CD14-positive monocyte (primary cell): Measurements from ENCODE around the gene CCDC85C. TPM values are rescaled to one million over a fixed set of nuclear protein-coding genes. Genes with fewer than 3 reads are reported as not detected.

Experiments
- DNase-seq, 3 donors: peaks; one replicate each; pipeline ENCODE4 v3.0.0-alpha.2; 2011 to 2022
- H2AFZ ChIP-seq: 2 replicates; pipeline ENCODE4 v1.6.0; 2012; ENCODE audit warnings: mild to moderate bottlenecking, low read depth, low read length, inconsistent platforms; ENCODE audit not compliant: insufficient read depth, poor library complexity, severe bottlenecking
- H3K27ac ChIP-seq, 2 donors: 1 replicate in 1 of 2; 2 replicates in 1 of 2; pipeline ENCODE4 v1.5.1; 2012 to 2013; ENCODE audit warnings: low read length in 2 of 2, control low read depth in 1 of 2, inconsistent platforms in 1 of 2, low read depth in 1 of 2, mild to moderate bottlenecking in 1 of 2
- H3K27me3 ChIP-seq, 2 donors: one replicate each; pipeline versions ENCODE4 v1.6.0 to v1.6.1; 2011 to 2013; ENCODE audit warnings: low read length in 2 of 2; ENCODE audit not compliant: control insufficient read depth in 2 of 2, insufficient read depth in 2 of 2
- H3K36me3 ChIP-seq, 2 donors: replicated peaks in 1 of 2; 1 replicate in 1 of 2; 2 replicates in 1 of 2; pipeline versions ENCODE4 v1.5.1 to v1.6.1; 2012 to 2013; ENCODE audit warnings: low read length in 2 of 2, control low read depth in 1 of 2, inconsistent platforms in 1 of 2, mild to moderate bottlenecking in 1 of 2; ENCODE audit not compliant: insufficient read depth in 2 of 2, control insufficient read depth in 1 of 2
- H3K4me1 ChIP-seq, 2 donors: 1 replicate in 1 of 2; 2 replicates in 1 of 2; pipeline versions ENCODE4 v1.5.1 to v1.6.1; 2012 to 2013; ENCODE audit warnings: low read length in 2 of 2, control low read depth in 1 of 2, inconsistent platforms in 1 of 2, mild to moderate bottlenecking in 1 of 2, moderate library complexity in 1 of 2; ENCODE audit not compliant: insufficient read depth in 2 of 2, control insufficient read depth in 1 of 2
- H3K4me2 ChIP-seq: replicated peaks from 2 replicates; pipeline ENCODE3; 2012; ENCODE audit warnings: low read length, moderate library complexity, mild to moderate bottlenecking; ENCODE audit not compliant: poor library complexity, severe bottlenecking; ENCODE audit errors: extremely low read depth
- H3K4me3 ChIP-seq, 3 experiments: fragments of 200-600 bp in 1 of 3; sonication (generic) in 1 of 3; replicated peaks in 1 of 3; 1 replicate in 2 of 3; 2 replicates in 1 of 3; pipeline ENCODE4 v1.5.1; 2011 to 2013; ENCODE audit warnings: low read length in 3 of 3, mild to moderate bottlenecking in 3 of 3, control low read depth in 2 of 3, low read depth in 2 of 3, inconsistent platforms in 1 of 3, moderate library complexity in 1 of 3
- H3K79me2 ChIP-seq: 2 replicates; pipeline ENCODE4 v1.6.0; 2012; ENCODE audit warnings: mild to moderate bottlenecking, control low read depth, inconsistent platforms, low read length, moderate library complexity; ENCODE audit not compliant: insufficient read depth
- H3K9ac ChIP-seq: 2 replicates; pipeline ENCODE4 v1.6.0; 2017; ENCODE audit warnings: low read length, mild to moderate bottlenecking; ENCODE audit not compliant: insufficient read depth, poor library complexity, severe bottlenecking
- H3K9me3 ChIP-seq, 2 donors: replicated peaks in 1 of 2; 1 replicate in 1 of 2; 2 replicates in 1 of 2; pipeline versions ENCODE4 v1.5.1 to v1.6.1; 2012 to 2013; ENCODE audit warnings: low read length in 2 of 2, control low read depth in 1 of 2; ENCODE audit not compliant: control insufficient read depth in 1 of 2, insufficient read depth in 1 of 2
- H4K20me1 ChIP-seq: 2 replicates; pipeline ENCODE4 v1.6.0; 2012; ENCODE audit warnings: mild to moderate bottlenecking, low read length, control low read depth, moderate library complexity; ENCODE audit not compliant: insufficient read depth
- H3K27ac Mint-ChIP-seq, 7 donors: one replicate each; pipeline ENCODE4 v1.8.0; 2020; ENCODE audit warnings: mild to moderate bottlenecking in 7 of 7, mixed read lengths in 7 of 7, moderate library complexity in 6 of 7, inconsistent platforms in 2 of 7
- H3K27me3 Mint-ChIP-seq, 3 donors: one replicate each; pipeline ENCODE4 v1.8.0; 2021 to 2022; ENCODE audit warnings: low read depth in 3 of 3, mild to moderate bottlenecking in 3 of 3, mixed read lengths in 3 of 3, moderate library complexity in 3 of 3, inconsistent platforms in 1 of 3
- H3K36me3 Mint-ChIP-seq, 2 donors: one replicate each; pipeline ENCODE4 v1.8.0; 2020; ENCODE audit warnings: mixed read lengths in 2 of 2, inconsistent platforms in 1 of 2, mild to moderate bottlenecking in 1 of 2
- H3K4me1 Mint-ChIP-seq: one replicate; pipeline ENCODE4 v1.8.0; 2020; ENCODE audit warnings: mild to moderate bottlenecking, mixed read lengths
- H3K4me3 Mint-ChIP-seq, 2 donors: one replicate each; pipeline ENCODE4 v1.8.0; 2020; ENCODE audit warnings: mild to moderate bottlenecking in 2 of 2, mixed read lengths in 2 of 2, moderate library complexity in 1 of 2
- H3K9me3 Mint-ChIP-seq, 7 donors: one replicate each; pipeline ENCODE4 v1.8.0; 2020 to 2022; ENCODE audit warnings: mixed read lengths in 7 of 7, mild to moderate bottlenecking in 6 of 7, moderate library complexity in 6 of 7, inconsistent platforms in 2 of 7
- CTCF ChIP-seq: fragments of 200-600 bp; IDR thresholded peaks from one replicate; pipeline ENCODE4 v1.8.0; 2022; ENCODE audit warnings: antibody characterized with exemption, mild to moderate bottlenecking
- WGBS: methylation state at CpG from one replicate; pipeline ENCODE4 v1.1.5; 2013; ENCODE audit warnings: missing lambda C conversion rate; ENCODE audit not compliant: insufficient coverage; 5-methylcytosine and 5-hydroxymethylcytosine counted together
- intact Hi-C, 2 donors: fragments of 100-400 bp; cut with micrococcal nuclease; formaldehyde crosslinking; loops; one replicate each; pipeline versions ENCODE4 v1.15.0 to v1.15.1; 2023
- polyA plus RNA-seq, 3 donors: library from polyadenylated mRNA; depleted of rRNA in 1 of 3; unstranded in 2 of 3; stranded (reverse) in 1 of 3; fragments of 300-500 nt in 2 of 3; fragments of >200 nt in 1 of 3; fragmentation: Illumina TruSeq in 2 of 3; gene quantifications; 1 replicate in 2 of 3; 2 replicates in 1 of 3; pipeline ENCODE4 v1.2.3, GENCODE V29; 2012 to 2021

Gene CCDC85C
- polyA plus RNA-seq, 3 donors: under 0.01 to 0.03 TPM; not detected in 1

DNA sequence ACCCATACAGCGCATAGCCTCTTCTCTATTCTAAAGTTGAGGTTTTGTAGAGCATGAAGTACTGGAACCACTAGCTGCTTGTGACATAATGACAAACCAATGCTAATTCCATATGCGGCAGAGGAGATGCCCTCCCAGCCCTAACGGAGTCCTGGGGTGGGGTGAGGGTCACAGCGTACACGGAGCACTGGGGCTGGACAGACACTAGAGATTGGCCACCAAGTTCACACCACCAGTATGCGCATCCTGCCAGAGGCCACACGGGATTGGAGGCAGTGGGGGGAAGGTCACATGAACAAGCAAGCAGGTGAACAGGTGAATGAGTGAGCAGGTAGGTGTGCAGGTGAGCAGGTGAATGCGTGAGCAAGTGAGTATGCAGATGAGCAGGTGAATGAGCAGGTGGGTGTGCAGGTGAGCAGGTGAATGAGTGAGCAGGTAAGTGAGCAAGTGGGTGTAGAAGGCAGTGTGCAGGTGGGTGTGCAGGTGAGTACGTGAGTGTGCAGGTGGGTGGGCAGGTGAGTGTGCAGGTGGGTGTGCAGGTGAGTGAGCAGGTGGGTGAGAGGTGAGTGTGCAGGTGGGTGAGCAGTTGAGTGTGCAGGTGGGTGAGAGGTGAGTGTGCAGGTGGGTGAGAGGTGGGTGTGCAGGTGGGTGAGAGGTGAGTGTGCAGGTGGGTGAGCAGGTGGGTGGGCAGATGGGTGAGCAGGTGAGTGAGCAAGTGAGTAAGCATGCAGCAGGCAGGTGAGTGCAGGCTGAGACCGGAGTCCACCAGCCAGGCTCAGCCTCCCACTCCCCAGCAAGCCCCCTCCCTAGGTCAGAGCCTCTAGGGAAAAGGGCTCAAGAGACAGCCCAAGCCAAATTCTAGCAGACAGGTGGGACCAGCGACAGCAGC is 52.7 kb downstream of the CCDC85C start:
- no peak overlapping the region for H3K9ac ChIP-seq
- no peaks in the 10 kb centered on the region for H3K79me2 ChIP-seq
- H3K4me3 ChIP-seq: no peak overlapping the region
- no peaks in the 10 kb centered on the region for H3K27me3 ChIP-seq
- H4K20me1 ChIP-seq: no peaks in the 10 kb centered on the region
- no peak overlapping the region for H2AFZ ChIP-seq
- 98% methylated on average over 9 of the region's 11 CpGs for WGBS
- no peak overlapping the region for H3K4me2 ChIP-seq
- H3K9me3 ChIP-seq: no peaks in the 10 kb centered on the region
- no peaks in the 10 kb centered on the region for H3K4me1 ChIP-seq
- Mint-ChIP-seq H3K9me3 (peaks cover 0 to 2% (median 0%) of the 10 kb centered on the region in 7 donors), H3K27me3 (peaks cover 2 to 3% (median 3%) of the 10 kb centered on the region in 3 donors), H3K4me3 (no peak overlapping the region), H3K27ac (peak overlapping the region in 1 of 7 donors; percentile 23), H3K4me1 (no peaks in the 10 kb centered on the region), H3K36me3 (no peaks in the 10 kb centered on the region)
- DNase-seq: no peak
- no peak overlapping the region for H3K27ac ChIP-seq
- no peaks in the 10 kb centered on the region for H3K36me3 ChIP-seq
- no peak for TF ChIP-seq CTCF
- intact Hi-C loops: no loop called here

GRCh38 chr14:99550387-99550992 is 53.5 kb downstream of the CCDC85C start:
- TF ChIP-seq CTCF: no peak
- DNase-seq: no peak
- no peaks in the 10 kb centered on the region for H3K27me3 ChIP-seq
- H3K4me1 ChIP-seq: no peaks in the 10 kb centered on the region
- Mint-ChIP-seq H3K9me3 (peaks cover 0 to 2% (median 0%) of the 10 kb centered on the region in 7 donors), H3K36me3 (no peaks in the 10 kb centered on the region), H3K4me1 (no peaks in the 10 kb centered on the region), H3K27ac (no peak overlapping the region), H3K4me3 (no peak overlapping the region), H3K27me3 (peaks cover 2 to 3% (median 3%) of the 10 kb centered on the region in 3 donors)
- no peak overlapping the region for H3K27ac ChIP-seq
- intact Hi-C loops: no loop called here
- H2AFZ ChIP-seq: no peak overlapping the region
- H3K9ac ChIP-seq: no peak overlapping the region
- no peak overlapping the region for H3K4me3 ChIP-seq
- H3K4me2 ChIP-seq: no peak overlapping the region
- H3K9me3 ChIP-seq: no peaks in the 10 kb centered on the region
- no peaks in the 10 kb centered on the region for H3K79me2 ChIP-seq
- H3K36me3 ChIP-seq: no peaks in the 10 kb centered on the region
- H4K20me1 ChIP-seq: no peaks in the 10 kb centered on the region
- WGBS: 93% methylated on average over 9 of the region's 11 CpGs
